PC-9 (cell line): ENCODE data around the gene CXCL17. TPM values are rescaled to one million over a fixed set of nuclear protein-coding genes. Genes with fewer than 3 reads are reported as not detected.

Source experiments
- BruUV-seq: library from RNA; stranded (reverse); fragments of 400-500 nt; replicated peaks from 2 replicates; lab custom pipeline; 2021; lab: Mats Ljungman, UMichigan
- CTCF ChIA-PET: fragments of 300-600 bp; sonication (Branson Sonifier 250); formaldehyde crosslinking; loops from one replicate; lab custom pipeline; 2022; ENCODE audit warnings: antibody characterized with exemption; lab: Charles Lee
- POLR2A ChIA-PET: fragments of 300-600 bp; sonication (Branson Sonifier 250); formaldehyde crosslinking; loops from one replicate; lab custom pipeline; 2022; ENCODE audit warnings: antibody characterized with exemption; ENCODE audit not compliant: unreplicated experiment; lab: Charles Lee
- DNase-seq, 2 experiments: peaks; one replicate each; pipeline versions ENCODE4 v3.0.0 to v3.0.0-alpha.2; 2015 to 2022; ENCODE audit warnings: mixed read lengths in 1 of 2
- H2AFZ ChIP-seq: fragments of 200-600 bp; sonication (generic); 2 replicates; pipeline ENCODE4 v1.8.1; 2017; ENCODE audit warnings: antibody characterized with exemption
- H3F3A ChIP-seq: fragments of 200-600 bp; sonication (generic); 2 replicates; pipeline ENCODE4 v1.8.1; 2017; ENCODE audit warnings: antibody characterized with exemption, mild to moderate bottlenecking, low read depth; ENCODE audit not compliant: insufficient read depth
- H3K27ac ChIP-seq: fragments of 200-600 bp; sonication (generic); 2 replicates; pipeline ENCODE4 v1.6.1; 2016; ENCODE audit warnings: mixed run types
- H3K27me3 ChIP-seq: fragments of 200-600 bp; sonication (generic); 2 replicates; pipeline ENCODE4 v1.6.1; 2016; ENCODE audit warnings: low read depth, mixed run types; ENCODE audit not compliant: insufficient read depth
- H3K36me3 ChIP-seq: fragments of 200-600 bp; sonication (generic); 2 replicates; pipeline ENCODE4 v1.6.1; 2016; ENCODE audit warnings: low read depth, mixed run types
- H3K4me1 ChIP-seq: fragments of 200-600 bp; sonication (generic); replicated peaks from 2 replicates; pipeline ENCODE4 v1.6.1; 2016; ENCODE audit warnings: mixed run types; ENCODE audit not compliant: insufficient read depth
- H3K4me2 ChIP-seq: fragments of 200-600 bp; sonication (generic); 2 replicates; pipeline ENCODE4 v1.6.1; 2017; ENCODE audit warnings: mixed run types
- H3K4me3 ChIP-seq: fragments of 200-600 bp; sonication (generic); 2 replicates; pipeline ENCODE4 v1.6.1; 2016; ENCODE audit warnings: mixed run types
- H3K79me2 ChIP-seq: fragments of 200-600 bp; sonication (generic); 2 replicates; pipeline ENCODE4 v1.6.1; 2017; ENCODE audit warnings: low read depth, mixed run types
- H3K9me2 ChIP-seq: fragments of 200-600 bp; sonication (generic); 2 replicates; pipeline ENCODE4 v1.8.1; 2017; ENCODE audit warnings: mild to moderate bottlenecking; ENCODE audit not compliant: insufficient read depth
- H3K9me3 ChIP-seq: fragments of 200-600 bp; sonication (generic); 2 replicates; pipeline ENCODE4 v1.8.1; 2016; ENCODE audit warnings: low read depth; ENCODE audit not compliant: insufficient read depth
- H4K20me1 ChIP-seq: fragments of 200-600 bp; sonication (generic); 2 replicates; pipeline ENCODE4 v1.8.1; 2017; ENCODE audit not compliant: insufficient read depth
- CTCF ChIP-seq: fragments of 200-600 bp; sonication (generic); conservative IDR thresholded peaks from 2 replicates; pipeline ENCODE4 v1.6.1; 2017; ENCODE audit warnings: mixed run types, antibody characterized with exemption, mild to moderate bottlenecking, moderate library complexity
- EZH2 ChIP-seq: fragments of 200-600 bp; sonication (generic); IDR thresholded peaks from 2 replicates; pipeline ENCODE4 v1.8.0; 2017; ENCODE audit warnings: antibody characterized with exemption, low read depth
- intact Hi-C: fragments of 100-400 bp; cut with micrococcal nuclease; formaldehyde crosslinking; loops from one replicate; pipeline ENCODE4 v1.10.0; 2022; ENCODE audit not compliant: unreplicated experiment
- total RNA-seq: library from RNA; stranded (reverse); gene quantifications from 2 replicates; pipeline ENCODE4 v1.2.3, GENCODE V29; 2021

CXCL17 gene
- total RNA-seq, 1 experiment from 2014 or later, result 0.41 TPM

DNA sequence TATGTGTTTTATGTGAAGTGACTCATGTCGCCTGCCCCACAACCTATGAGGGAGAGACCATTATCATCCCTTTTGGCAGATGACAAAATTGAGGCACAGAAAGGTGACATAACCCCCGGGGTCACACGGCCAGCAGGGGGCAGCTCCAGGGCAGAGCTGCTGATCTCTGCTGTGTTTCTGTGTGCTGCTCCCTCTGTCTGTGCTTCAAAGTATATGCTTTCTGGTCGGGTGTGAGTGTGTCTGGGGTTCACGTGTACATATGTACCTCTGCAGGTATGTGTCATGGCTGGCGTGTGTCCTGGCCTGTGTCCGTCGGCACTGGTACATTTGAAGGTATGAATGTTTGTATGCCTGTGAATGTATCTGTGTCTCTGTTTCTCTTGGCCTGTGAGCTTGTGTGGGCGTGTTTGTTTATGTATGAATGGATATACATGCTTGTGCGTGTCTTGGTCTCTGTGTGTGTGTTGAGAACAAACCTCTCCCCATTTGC, 22.6 kb downstream of the CXCL17 start:
- Histone ChIP-seq H3K9me3 (no peaks in the 10 kb centered on the region), H2AFZ (no peak overlapping the region), H3K9me2 (no peaks in the 10 kb centered on the region), H3K4me3 (no peak overlapping the region), H3K4me1 (peaks cover 28% of the 10 kb centered on the region), H3K27me3 (no peaks in the 10 kb centered on the region), H3K27ac (no peak overlapping the region), H3K4me2 (no peak overlapping the region), H4K20me1 (no peaks in the 10 kb centered on the region), H3K79me2 (no peaks in the 10 kb centered on the region), H3F3A (peaks cover 26% of the 10 kb centered on the region), H3K36me3 (no peaks in the 10 kb centered on the region)
- DNase-seq, result peak in 1 of 2 experiments; percentile 41
- ChIA-PET POLR2A (interaction anchor here (0.5 kb wide), 1 partner anchor 178 kb away, joined by 3 read pairs; the partner anchor contains the start of gene GSK3A), CTCF (interaction anchor here (0.5 kb wide), 1 partner anchor 17 kb away, joined by 3 read pairs; no protein-coding TSS in a partner anchor)
- BruUV-seq, result no TSS peak
- intact Hi-C loops, result no loop called here
- TF ChIP-seq CTCF (peak; percentile 71), EZH2 (no peak)

- BruUV-seq, result no TSS peak
- Histone ChIP-seq H4K20me1 (no peaks in the 10 kb centered on the region), H3K9me3 (no peaks in the 10 kb centered on the region), H3K79me2 (no peaks in the 10 kb centered on the region), H2AFZ (no peak overlapping the region), H3K9me2 (no peaks in the 10 kb centered on the region), H3F3A (peaks cover 26% of the 10 kb centered on the region), H3K4me1 (peaks cover 28% of the 10 kb centered on the region), H3K36me3 (no peaks in the 10 kb centered on the region), H3K4me2 (no peak overlapping the region), H3K27ac (no peak overlapping the region), H3K4me3 (no peak overlapping the region), H3K27me3 (no peaks in the 10 kb centered on the region)
- DNase-seq, result no peak
- no peak for TF ChIP-seq CTCF
- no peak for TF ChIP-seq EZH2
- ChIA-PET POLR2A (no interaction called here), CTCF (no interaction called here)
- intact Hi-C loops, result no loop called here
Observed at GRCh38 chr19:42419309-42419708, 23.4 kb downstream of the CXCL17 start.

GRCh38 chr19:42412661-42413076, 30.1 kb downstream of the CXCL17 start:
- peaks cover 4% of the 10 kb centered on the region; the same call in 1 of the 2 replicates for H3F3A ChIP-seq
- POLR2A ChIA-PET, result interaction anchor here (0.6 kb wide), 1 partner anchor 70 kb away, joined by 3 read pairs; no protein-coding TSS in a partner anchor

More at GRCh38 chr19:42412661-42413076, 30.1 kb downstream of the CXCL17 start:
- Histone ChIP-seq H3K9me3 (no peaks in the 10 kb centered on the region), H3K27ac (no peak overlapping the region), H3K36me3 (no peaks in the 10 kb centered on the region), H3K9me2 (no peaks in the 10 kb centered on the region), H4K20me1 (no peaks in the 10 kb centered on the region), H3K27me3 (no peaks in the 10 kb centered on the region), H2AFZ (no peak overlapping the region), H3K79me2 (no peaks in the 10 kb centered on the region), H3K4me3 (no peak overlapping the region), H3K4me1 (peaks cover 33% of the 10 kb centered on the region), H3K4me2 (0 out of 2 replicates have a peak overlapping the region, but pooled peaks have one; percentile 26)
- BruUV-seq, result no TSS peak
- TF ChIP-seq EZH2, result no peak
- no peak for TF ChIP-seq CTCF
- DNase-seq, result no peak
- intact Hi-C loops, result no loop called here
- CTCF ChIA-PET, result no interaction called here
